GM21619 (cell line): Measurements from ENCODE around the gene APCDD1.
"Not testable (repeated sequence)": the region's sequence is repeated elsewhere in the genome, so short reads cannot be mapped to it uniquely, and the experiment has no call there.

Experiments used
- ATAC-seq: cut with Tn5 transposase; IDR thresholded peaks from one replicate; pipeline ENCODE4 v1.9.1; 2021; ENCODE audit not compliant: unreplicated experiment

APCDD1 gene

DNA sequence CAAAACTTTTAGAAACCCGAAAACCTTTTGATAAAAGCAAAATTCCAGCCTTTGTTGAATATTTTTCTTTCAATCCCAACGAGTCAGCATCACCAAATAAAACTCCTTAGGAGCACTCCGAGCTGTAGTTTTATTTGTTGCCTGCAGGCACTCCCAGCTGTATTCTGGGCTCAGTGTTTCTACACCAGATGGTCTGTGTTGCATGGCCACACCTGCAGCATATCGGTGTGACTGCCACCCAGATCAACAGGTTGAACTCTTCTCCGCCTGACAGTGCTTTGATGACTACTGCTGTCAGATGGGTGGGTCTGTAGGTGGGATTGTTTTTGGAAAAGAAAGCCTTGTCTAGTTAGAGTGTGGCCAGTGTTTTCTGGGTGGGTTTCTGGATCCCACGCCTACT, 32.7 kb downstream of the APCDD1 start:
- no peak for ATAC-seq

GRCh38 chr18:10488017-10488416, 33.6 kb downstream of the APCDD1 start:
- ATAC-seq = no peak

DNA sequence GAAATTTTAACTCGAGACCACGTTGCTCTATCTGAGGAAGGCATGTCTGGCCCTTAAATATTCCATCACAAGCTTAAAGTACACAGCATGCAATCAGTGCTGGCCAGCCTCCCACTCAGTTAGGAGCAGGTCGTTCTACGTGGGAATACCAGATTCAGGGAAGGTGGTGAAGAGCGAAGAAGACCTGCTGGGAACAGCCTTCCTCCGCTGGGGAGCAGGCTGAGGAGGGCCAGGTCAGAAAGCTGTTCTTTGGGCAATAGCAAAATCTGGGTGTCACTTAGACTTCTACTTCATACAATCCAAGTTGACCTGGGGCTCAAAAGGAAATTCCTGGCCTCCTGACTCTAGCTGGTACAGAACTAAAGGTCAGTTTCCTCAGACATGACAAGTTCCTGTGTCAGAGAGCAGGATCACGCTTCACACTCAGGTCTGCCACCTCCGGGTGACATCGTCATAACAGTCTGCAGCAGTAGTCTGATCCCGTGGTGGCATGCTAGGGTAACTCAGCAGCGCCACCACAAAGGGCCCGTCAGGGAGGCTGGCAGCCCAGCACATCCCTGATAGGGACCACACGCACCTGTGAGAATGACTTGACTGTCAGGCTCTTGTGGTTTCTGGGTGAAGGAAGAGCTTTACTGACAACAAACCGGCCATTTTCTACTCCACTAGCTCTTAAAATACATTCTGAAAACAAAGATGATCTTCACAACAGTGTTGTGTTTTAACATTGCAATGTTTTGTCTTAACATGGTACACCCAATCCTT, 36.1 kb downstream of the APCDD1 start:
- peak; percentile 96 for ATAC-seq

GRCh38 chr18:10495936-10496335, 41.5 kb downstream of the APCDD1 start:
- ATAC-seq = no peak

- ATAC-seq = no peak
Observed at GRCh38 chr18:10497206-10497749, 42.8 kb downstream of the APCDD1 start.

DNA sequence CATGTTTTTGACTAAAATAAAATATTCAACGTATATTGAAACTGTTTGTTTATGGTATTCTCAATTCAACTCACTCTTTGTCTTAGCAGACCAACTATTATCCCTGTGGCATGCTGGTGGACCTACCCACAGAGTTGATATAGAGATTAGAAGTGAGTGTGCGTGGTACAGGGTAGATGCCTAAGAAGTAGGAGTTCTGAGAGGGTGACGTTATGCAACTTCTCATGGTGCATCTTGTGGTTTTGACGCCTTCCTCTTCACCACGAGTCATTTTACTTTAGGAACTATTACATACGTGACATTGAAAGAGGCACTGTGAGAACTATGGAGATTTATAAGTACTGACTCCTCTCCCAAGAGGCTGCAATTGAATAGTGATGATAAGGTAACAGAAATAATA, 44.8 kb downstream of the APCDD1 start:
- ATAC-seq = no peak

DNA sequence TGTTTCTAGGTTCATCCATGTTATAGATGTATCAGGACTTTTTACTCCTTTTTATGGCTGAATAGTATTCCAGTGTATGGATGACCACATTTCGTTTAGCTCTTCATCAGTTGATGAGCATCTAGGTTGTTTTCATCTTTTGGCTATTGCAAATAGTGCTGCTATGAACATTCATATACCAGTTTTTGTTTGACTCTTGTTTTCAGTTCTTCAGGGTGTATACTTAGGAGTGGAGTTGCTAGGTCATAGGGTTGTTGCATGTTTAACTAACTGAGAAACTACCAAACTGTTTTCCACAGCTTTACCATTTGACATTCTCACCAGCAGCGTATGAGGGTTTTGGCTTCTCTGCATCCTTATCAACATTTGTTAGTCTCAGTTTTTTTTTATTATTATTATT, 45.6 kb downstream of the APCDD1 start:
- ATAC-seq = no peak

GRCh38 chr18:10504723-10505122, 50.3 kb downstream of the APCDD1 start:
- no peak for ATAC-seq

DNA sequence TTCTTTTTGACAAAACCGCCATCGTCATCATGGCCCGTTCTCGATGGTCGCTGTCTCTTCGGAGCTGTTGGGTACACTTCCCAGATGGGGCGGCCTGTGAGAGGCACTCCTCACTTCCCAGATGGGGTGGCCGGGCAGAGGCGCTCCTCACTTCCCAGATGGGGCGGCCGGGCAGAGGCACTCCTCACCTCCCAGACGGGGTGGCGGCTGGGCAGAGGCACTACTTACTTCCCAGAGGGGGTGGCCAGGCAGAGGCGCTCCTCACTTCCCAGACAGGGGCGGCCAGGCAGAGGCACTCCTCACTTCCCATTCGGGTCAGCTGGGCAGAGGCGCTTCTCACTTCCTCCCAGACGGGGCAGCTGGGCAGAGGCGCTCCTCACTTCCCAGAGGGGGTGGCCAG, 51.5 kb downstream of the APCDD1 start:
- not testable (repeated sequence) for ATAC-seq

- no peak for ATAC-seq
Observed at GRCh38 chr18:10508591-10508990, 54.2 kb downstream of the APCDD1 start.

DNA sequence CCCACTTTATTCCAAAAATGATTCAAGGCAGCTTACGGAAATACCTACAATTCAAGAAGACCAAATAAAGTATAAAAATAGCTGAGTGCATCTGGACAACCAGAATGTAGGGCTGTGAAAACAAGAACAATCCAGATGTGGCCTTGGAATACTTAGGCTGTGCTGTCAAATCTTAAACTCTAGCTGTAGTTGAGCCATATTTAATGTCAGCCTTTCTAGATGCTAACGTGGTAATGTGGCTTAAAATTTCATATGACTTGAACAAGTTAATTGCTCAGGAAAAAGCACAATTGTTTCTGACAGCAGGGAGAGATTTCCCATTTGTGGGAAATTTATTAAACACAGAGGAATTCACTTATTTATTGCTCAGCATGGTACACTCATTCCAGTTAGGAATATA, 56.8 kb downstream of the APCDD1 start:
- no peak for ATAC-seq

DNA sequence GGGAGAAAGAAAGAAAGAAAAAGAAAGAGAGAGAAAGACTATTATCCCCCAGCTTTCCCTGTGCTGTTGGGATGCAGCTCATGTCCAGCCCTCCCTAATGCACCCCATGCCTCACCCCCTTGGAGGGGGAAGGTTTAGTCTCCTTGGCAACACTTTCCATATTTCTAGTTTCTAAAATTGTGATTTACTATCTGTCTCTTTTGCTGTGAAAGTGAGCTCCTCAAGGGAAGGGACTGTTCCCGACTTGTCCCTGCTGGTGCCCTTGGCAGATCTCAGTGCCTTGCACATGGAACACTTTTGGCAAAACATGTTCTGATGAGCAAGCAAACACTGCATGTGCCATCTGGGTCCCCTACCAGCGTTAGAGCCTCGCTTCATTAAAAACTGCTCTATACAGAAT, 59.6 kb downstream of the APCDD1 start:
- ATAC-seq = no peak

DNA sequence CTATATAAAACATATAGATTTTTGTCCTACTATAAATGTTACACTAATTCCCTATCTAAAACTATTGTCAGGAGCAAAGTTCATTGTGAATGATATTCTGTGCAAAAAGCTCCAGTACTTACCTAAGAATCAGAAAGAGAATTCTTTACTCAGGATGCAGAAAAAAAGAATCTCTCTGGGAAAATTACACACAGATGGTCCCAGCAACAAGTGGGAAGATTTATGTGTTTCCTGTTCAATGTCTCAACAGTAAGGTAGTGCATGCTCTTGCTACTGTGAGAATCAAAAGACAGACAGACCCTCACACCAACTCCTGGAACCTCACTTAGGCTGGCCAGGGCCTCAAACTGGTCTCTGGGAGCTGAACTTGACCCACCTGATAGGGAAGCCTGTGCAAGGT, 60.2 kb downstream of the APCDD1 start:
- ATAC-seq = no peak

DNA sequence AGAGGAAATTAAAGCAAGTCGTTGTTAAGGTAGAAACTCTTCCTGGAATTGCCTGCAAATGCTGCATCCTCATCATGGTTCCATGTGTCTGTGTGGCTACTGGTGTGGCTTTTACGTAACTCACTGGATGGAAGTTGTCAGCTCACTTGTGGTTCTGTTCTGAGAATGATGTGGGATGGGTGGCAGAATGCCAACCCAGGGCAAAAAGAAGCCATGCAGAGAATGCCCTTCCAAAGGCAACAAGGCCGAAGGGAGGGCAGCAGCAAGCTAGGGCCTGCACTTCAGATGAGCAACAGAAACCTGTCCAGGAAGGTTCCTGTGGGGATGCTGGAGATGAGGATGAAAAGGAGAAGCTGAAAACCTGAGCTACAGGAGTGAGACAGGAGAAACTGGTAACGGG, 61.0 kb downstream of the APCDD1 start:
- no peak for ATAC-seq

DNA sequence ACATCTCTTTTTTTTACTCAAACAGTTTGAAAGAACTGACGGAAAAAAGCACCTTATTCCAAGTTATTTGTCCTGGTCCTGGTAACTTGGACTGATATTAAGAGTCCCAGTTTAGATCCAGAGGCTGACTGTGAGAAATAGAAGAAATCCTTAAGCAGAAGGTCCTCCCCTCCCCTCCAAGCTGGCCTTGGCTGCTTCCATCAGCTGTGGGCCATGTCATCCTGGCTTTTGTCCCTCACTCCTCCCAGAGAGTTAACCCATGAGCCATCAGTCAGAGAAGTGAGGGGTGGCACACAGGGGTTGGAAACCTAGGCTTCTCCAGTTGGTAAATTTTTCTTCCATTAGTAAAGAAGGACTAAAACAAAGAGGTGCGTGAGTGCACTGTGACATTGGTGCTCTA, 61.6 kb downstream of the APCDD1 start:
- no peak for ATAC-seq

GRCh38 chr18:10518595-10519255, 64.3 kb downstream of the APCDD1 start:
- no peak for ATAC-seq

DNA sequence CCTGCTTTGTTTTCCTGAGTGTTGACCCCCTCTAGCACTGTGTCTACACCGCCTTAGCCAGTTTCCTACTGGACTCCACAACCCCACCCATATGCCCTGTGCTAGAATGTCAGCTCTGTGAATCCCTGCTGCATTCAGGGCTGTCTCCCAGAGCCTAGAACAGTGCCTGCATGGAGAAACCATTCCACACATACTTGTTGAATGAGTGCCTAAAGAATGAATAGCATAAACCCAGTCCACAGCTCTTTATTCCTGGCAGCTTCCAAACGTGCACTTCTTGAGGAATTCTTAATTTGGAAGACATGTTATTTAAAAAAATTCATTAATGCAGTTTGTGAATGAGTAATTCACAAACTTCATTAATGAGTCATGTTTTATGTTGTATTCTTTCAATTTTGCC, 64.9 kb downstream of the APCDD1 start:
- no peak for ATAC-seq

GRCh38 chr18:10519999-10520935, 65.8 kb downstream of the APCDD1 start:
- peak; percentile 79 for ATAC-seq

GRCh38 chr18:10521566-10521965, 67.1 kb downstream of the APCDD1 start:
- ATAC-seq = no peak

DNA sequence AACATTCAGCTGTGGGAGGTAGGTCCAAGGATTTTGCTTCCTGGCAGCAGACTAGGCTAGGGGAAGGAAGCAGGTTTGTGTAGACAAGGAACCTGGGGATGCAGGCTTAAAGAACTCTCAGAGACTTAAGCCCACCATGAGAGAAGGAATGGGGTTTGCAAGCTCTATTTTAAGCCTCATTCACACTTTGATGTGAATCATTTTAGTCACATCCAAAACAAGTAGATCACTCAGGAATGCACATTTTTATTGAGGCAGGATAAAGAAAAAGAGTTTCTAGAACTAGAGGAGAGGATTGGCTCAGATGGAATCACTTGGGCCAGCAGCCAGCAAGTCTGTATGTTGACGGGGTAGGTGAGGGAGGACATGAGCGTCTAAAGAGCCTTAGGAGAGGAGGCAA, 68.1 kb downstream of the APCDD1 start:
- ATAC-seq = no peak

DNA sequence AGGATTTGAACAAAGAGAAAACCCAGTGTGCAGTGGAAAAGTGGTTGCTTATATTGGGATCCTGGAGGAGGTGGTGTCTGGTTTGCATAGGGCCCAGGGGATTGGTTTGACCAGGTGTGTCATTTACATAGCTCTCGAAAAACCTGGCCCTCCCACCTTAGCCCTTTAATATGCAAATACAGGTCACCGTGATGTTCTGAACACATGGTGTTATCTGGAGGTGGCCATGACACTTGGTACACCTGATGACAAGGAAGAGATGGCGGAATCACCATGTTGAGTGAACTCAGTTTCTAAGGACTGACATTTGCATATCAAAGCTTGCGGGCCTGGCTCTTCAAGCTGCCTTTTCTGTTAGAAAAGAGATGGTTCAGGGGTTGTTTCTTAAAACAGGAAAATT, 69.1 kb downstream of the APCDD1 start:
- ATAC-seq = no peak
